Stimulated activated CD4-positive, alpha-beta T cell treated with anti-CD3 and anti-CD28 coated beads, Interleukin-12 subunit alpha, Interleukin-12 subunit beta, amount 100 ng/mL, for 24 hours (primary cell): Measurements from ENCODE around the gene GCLM.
"Not testable (repeated sequence)": the region's sequence is repeated elsewhere in the genome, so short reads cannot be mapped to it uniquely, and the experiment has no call there.

ENCODE experiments used
- DNase-seq, 2 experiments: peaks; one replicate each; pipeline ENCODE4 v3.0.0-alpha.2; 2020; ENCODE audit warnings: low read depth in 2 of 2

GCLM gene

DNA sequence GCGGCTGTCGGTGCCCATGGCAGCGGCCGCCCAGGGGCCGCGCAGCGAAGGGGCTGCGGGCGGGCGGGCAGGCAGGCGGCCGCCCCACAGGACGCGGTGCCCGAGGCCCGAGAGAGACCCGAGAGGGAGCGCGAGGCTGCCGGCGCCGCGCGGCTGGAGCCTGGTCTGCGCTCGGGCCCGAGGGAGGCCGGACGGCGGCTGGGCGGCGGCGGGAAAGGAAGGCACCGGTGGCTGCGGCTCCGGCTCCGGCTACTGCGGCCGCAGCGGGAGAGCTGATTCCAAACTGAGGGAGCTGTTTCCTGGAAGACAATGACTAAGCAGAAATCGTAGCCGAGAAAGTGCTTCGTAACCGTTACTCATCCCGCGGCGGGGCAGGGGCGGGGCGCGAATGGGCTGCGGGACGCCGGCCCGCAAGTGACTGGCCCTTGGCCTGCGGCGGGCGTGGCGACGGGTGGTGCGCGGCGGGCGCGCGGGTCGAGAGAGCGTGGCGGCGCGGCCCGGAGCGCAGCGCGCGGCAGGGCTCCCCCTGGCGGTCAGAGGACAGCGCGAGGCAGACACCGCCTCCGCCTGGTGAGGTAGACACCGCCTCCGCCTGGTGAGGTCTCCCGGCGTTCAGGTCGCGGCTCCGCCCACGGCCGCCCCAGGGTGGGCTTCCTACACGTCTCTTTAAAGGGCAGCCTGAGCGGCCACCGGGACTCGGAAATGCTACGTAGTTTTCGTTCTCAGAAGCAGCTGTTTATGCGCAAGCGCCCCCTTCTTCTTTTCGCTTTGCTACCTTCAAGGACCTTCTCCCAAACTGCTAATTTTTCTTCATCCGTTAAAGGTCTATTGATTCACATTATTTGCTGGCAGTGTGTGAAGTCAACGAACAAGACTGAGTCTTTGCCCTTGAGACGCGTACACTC lies at the start of gene GCLM:
TSS of gene GCLM (minus strand) at position 285 of the 905 bp plus-strand sequence. CDS start at position 18, 267 bp downstream.
- DNase-seq, result peak; percentile 80 to 86

- no peak for DNase-seq
Observed at GRCh38 chr1:93958726-93959100, 49.5 kb upstream of the GCLM start.

DNA sequence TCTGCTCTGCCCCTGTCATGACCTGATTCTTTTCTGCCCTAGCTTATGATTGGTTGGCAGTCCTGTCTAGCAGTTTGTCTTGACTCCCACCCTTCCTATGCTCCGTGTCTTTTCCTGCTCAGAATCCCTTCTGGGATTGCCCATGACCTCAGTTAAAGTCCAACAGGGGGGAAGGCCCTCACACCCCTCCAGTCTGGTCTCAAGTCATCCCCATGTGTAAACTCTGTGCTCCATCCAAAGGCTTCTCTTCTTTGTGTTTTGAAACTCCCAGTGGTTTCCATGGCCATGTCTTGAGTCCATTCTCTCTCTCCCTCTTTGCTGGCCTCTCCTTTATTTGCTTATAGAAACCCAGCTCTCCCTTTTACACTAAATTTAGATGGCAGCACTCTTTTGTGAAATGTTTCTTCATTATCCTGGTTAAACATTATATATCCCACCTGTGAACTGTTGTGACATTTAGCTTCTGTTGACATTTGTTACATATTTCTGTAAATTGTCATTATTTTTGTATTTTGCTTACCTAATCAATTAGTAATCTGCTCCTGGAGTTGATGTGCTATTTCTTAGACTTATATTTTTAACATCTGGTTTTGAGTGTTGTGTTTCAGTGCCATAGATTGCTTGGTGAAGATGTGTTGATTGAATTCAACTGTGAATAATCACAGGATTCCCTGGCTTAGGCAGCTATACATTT lies 48.9 kb upstream of the GCLM start:
- no peak for DNase-seq

DNA sequence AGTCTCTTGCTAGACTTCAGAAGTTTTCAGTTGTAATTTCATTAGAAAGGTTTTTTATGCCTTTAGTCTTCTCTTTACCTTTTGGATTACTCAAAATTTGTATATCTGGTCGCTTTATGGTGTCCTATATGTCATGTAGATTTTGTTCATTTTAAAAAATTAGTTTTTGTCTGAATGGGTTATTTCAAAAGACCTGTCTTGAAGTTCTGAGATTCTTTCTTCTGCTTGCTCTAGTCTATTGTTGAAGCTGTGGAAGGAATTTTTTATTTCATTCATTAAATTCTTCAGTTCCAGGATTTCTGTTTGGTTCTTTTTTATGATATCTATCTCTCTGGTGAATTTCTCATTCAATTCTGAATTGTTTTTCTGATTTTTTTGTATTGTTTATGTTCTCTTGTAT lies 46.5 kb upstream of the GCLM start:
- no peak for DNase-seq

- not testable (repeated sequence) for DNase-seq
Observed at GRCh38 chr1:93947002-93947686, 37.9 kb upstream of the GCLM start.

DNA sequence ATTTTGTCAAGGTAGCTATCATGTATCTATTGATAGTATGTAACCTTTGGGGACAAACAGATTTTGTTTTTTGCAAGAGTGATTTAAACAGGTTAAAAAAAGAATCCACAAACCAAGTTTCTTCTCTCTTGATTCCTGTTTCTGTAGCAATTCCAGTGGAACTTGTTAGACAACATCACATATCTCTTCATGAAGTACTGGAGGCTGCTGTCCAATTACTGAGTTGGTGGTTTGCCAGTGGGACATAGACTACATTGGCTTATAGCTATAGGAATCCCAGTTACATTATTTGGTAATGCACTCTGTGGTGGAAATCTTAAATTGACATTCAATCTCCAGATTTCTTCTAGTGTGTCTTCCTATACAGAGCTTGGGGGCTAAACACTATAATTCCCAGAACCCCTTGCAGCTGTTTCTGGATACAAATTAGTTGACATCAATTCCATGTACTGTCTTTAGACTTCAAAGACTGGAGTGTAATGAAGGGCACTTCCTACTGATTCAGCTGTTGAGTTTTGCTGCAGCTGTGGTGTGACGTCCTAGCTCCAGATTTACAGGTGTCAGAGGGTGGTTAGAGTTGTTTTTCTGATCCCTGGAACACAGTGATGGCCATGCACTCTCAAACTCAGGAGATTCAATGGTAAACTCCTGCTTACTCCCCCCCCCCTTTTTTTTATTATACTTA lies 29.4 kb upstream of the GCLM start:
- DNase-seq, result no peak

- no peak for DNase-seq
Observed at GRCh38 chr1:93937997-93938396, 28.8 kb upstream of the GCLM start.

- DNase-seq, result no peak
Observed at GRCh38 chr1:93925206-93925605, 16.0 kb upstream of the GCLM start.

DNA sequence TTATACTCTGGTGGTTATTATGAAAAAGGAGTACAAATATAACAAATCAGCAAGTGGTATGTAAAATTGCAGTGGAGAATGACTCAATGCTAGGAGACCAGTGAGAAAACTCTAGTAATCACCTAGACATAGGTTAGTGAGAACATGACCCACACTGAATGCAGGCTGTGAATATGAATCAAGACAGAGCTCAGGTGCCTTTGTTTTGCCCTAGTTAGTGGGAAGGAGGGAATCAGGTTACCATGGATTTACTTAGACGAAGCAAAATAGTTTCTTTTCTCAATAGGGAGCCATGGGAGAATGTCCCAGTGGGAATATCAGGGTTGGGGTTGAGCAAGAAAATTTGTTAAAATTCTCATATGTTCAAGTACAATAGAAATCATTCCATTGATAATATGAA lies 10.6 kb upstream of the GCLM start:
- DNase-seq, result no peak

GRCh38 chr1:93917302-93917701 lies 8.1 kb upstream of the GCLM start:
- no peak for DNase-seq

- not testable (repeated sequence) for DNase-seq
Observed at GRCh38 chr1:93910880-93911279, 1.6 kb upstream of the GCLM start.

GRCh38 chr1:93910305-93910704 lies 1.1 kb upstream of the GCLM start:
- DNase-seq, result no peak

DNA sequence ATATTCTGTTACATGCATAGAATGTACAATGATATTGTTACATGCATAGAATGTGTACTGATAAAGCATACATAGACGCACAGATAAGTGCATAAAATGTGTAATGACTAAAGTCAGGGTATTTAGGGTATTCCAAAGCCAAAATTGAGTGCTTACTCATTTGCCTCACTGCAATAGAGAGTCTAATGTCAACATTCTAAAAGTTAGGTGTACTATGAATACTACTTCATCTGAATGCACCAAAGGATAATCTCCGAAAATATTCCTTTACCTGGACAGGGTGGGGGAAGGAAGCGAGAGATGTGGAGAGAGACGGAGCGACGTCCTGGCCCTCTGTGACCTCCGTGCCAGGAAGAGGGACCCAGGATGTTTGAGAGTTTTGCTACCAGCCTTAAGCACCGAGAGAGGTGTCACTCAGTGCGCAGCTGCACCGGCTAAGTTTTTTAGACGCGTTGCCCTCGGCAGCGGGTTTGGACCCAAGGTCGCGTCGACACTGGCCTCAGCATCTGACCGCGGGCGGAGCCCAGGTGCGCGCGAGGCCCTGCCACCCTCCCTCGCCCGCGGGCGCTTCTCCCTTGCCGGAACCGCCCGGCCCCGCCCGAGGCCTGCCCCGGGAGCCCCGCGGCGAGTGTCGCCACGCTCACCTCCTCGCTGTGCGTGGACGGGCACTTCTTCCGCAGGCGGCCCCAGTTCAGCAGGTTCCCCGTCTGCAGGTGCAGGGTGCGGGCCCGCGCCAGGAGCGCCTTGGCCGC lies 660 bp downstream of the GCLM start:
- DNase-seq, result peak; percentile 17 to 33

- no peak for DNase-seq
Observed at GRCh38 chr1:93907718-93908117, 1.5 kb downstream of the GCLM start.

GRCh38 chr1:93906480-93906879 lies 2.8 kb downstream of the GCLM start:
- DNase-seq, result no peak

DNA sequence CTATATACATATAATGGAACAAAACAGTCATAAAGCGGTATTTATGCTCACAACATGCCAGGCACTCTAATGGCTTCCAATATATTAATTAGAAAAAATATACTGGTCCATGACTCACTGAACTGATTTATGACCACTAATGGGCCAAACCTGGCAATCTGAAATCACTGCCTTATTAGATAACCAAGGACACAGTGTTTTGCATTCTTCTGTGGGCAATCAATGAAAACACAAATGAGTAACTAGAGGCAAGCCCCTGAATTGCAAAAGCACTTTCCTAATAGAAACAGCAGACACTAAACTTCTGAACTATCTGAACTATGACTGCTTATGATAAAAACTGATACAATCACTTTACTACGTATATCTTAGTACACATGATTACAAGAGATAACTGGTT lies 3.5 kb downstream of the GCLM start:
- DNase-seq, result no peak

DNA sequence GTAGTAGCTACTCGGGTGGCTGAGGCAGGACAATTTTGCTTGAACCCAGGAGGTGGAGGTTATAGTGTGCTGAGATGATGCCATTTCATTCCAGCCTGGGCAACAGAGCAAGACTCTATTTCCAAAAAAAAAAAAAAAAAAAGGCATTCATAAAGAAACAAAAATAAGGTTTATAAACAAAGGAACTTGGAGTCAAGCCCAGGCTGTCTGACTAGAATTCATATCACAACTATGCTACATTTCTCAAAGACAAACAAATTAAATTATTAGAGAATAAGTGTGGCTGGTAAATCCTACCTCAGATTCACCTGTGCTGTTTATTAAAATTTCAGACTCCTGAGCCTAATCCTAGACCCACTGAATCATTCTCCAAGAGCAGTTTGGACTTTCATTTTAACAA lies 4.2 kb downstream of the GCLM start:
- no peak for DNase-seq

- no peak for DNase-seq
Observed at GRCh38 chr1:93904228-93904627, 5.0 kb downstream of the GCLM start.

DNA sequence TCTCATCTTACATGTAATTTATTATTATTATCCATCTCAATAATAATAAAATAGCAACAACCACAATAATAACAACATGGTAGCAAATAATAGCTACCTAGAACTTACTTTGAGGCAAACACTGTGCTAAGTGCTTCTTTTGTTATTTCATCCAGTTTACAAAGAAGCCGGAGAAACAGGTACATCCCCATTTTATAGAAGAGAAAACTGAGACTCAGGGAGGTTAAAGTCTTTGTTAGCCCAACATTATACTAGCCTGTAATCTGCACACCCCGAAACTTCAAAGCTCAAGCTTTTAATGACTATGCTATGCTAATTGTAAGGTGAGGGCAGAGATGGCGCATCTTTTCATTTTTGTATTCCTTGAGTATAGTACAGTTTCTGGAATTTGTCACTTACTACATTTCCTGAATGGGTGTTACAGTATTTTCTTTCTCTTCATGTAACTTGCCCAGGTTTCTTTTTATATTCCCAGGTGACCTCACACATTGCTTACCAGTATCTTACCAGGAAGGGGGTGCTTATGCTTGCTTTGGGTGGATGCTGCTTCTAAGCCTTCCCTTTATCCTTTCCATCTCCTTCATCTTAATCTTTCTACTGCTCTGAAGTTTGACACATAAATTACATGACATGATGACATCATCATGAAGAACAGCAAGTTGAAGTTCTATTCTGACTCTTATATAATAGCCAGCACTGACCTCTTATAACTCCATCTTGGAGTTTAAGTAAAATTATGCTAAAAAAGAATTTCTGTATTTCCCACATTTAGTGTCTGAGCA lies 8.3 kb downstream of the GCLM start:
- DNase-seq, result no peak

- DNase-seq, result no peak
Observed at GRCh38 chr1:93899543-93900207, 9.6 kb downstream of the GCLM start.
